ENCODE measurements around the gene TKT.
"Not testable (repeated sequence)": the region's sequence is repeated elsewhere in the genome, so short reads cannot be mapped to it uniquely, and the experiment has no call there.

TKT gene

GRCh38 chr3:53259427-53260259, 3.8 kb upstream of the TKT start:
- no peak for DNase-seq

- no peak for DNase-seq
These were observed 3.0 kb upstream of the TKT start for GRCh38 chr3:53258600-53259426.

GRCh38 chr3:53257465-53257864, 1.6 kb upstream of the TKT start:
- no peak for DNase-seq

- no peak for DNase-seq
These were observed 858 bp upstream of the TKT start for GRCh38 chr3:53256704-53257055.

- DNase-seq = peak; percentile 54
These were observed 423 bp downstream of the TKT start for GRCh38 chr3:53255423-53255774.

GRCh38 chr3:53254509-53255422, 1.1 kb downstream of the TKT start:
- DNase-seq = peak; percentile 87

GRCh38 chr3:53253707-53254508, 1.9 kb downstream of the TKT start:
- no peak for DNase-seq

GRCh38 chr3:53252947-53253322, 2.9 kb downstream of the TKT start:
- not testable (repeated sequence) for DNase-seq

- DNase-seq = peak; percentile 20
These were observed 3.5 kb downstream of the TKT start for GRCh38 chr3:53252096-53252946.

GRCh38 chr3:53250881-53251605, 4.8 kb downstream of the TKT start:
- no peak for DNase-seq

GRCh38 chr3:53250453-53250852, 5.4 kb downstream of the TKT start:
- DNase-seq = no peak

GRCh38 chr3:53248161-53248560, 7.7 kb downstream of the TKT start:
- DNase-seq = no peak

- DNase-seq = no peak
These were observed 8.2 kb downstream of the TKT start for GRCh38 chr3:53247619-53248018.

- no peak for DNase-seq
These were observed 11.6 kb downstream of the TKT start for GRCh38 chr3:53244271-53244670.

GRCh38 chr3:53243785-53244184, 12.0 kb downstream of the TKT start:
- DNase-seq = no peak

- no peak for DNase-seq
These were observed 12.7 kb downstream of the TKT start for GRCh38 chr3:53243165-53243564.

- DNase-seq = no peak
These were observed 13.2 kb downstream of the TKT start for GRCh38 chr3:53242642-53243041.

- DNase-seq = no peak
These were observed 13.7 kb downstream of the TKT start for GRCh38 chr3:53242155-53242554.

- DNase-seq = no peak
These were observed 14.5 kb downstream of the TKT start for GRCh38 chr3:53240989-53241972.

All from RPMI8226 (cell line).